KOPT-K1 (cell line): ENCODE results near the gene FAM98C.
"Not testable (repeated sequence)": the region's sequence is repeated elsewhere in the genome, so short reads cannot be mapped to it uniquely, and the experiment has no call there.

Experiments
- H3K27ac ChIP-seq: fragments of 200-600 bp; sonication (generic); 2 replicates; pipeline ENCODE4 v1.5.1; 2016; ENCODE audit warnings: antibody characterized with exemption, mild to moderate bottlenecking, low read depth, low read length; ENCODE audit not compliant: poor library complexity, severe bottlenecking
- H3K36me3 ChIP-seq: fragments of 200-600 bp; sonication (generic); 2 replicates; pipeline ENCODE4 v1.5.1; 2017; ENCODE audit warnings: antibody characterized with exemption, mild to moderate bottlenecking, low read length, moderate library complexity; ENCODE audit not compliant: insufficient read depth
- H3K9me3 ChIP-seq: fragments of 200-600 bp; sonication (generic); 2 replicates; pipeline ENCODE4 v1.5.1; 2017; ENCODE audit warnings: antibody characterized with exemption, low read length, mild to moderate bottlenecking; ENCODE audit not compliant: insufficient read depth, poor library complexity, severe bottlenecking

The FAM98C gene

GRCh38 chr19:38424272-38424671 lies 21.4 kb downstream of the FAM98C start:
- no peaks in the 10 kb centered on the region for H3K36me3 ChIP-seq
- no peaks in the 10 kb centered on the region for H3K9me3 ChIP-seq
- no peak overlapping the region for H3K27ac ChIP-seq

- Histone ChIP-seq H3K27ac (no peak overlapping the region), H3K36me3 (no peaks in the 10 kb centered on the region), H3K9me3 (no peaks in the 10 kb centered on the region)
These were observed 22.4 kb downstream of the FAM98C start for GRCh38 chr19:38425222-38425809.

- H3K36me3 ChIP-seq: no peaks in the 10 kb centered on the region
- H3K9me3 ChIP-seq: no peaks in the 10 kb centered on the region
- H3K27ac ChIP-seq: no peak within 1 kb of the TSS
These were observed 23.0 kb downstream of the FAM98C start, which contains the start of gene RASGRP4 for GRCh38 chr19:38425810-38426466. TSS of gene RASGRP4 (minus strand) at chr19:38426219. CDS start at chr19:38426091, 128 bp downstream.

DNA sequence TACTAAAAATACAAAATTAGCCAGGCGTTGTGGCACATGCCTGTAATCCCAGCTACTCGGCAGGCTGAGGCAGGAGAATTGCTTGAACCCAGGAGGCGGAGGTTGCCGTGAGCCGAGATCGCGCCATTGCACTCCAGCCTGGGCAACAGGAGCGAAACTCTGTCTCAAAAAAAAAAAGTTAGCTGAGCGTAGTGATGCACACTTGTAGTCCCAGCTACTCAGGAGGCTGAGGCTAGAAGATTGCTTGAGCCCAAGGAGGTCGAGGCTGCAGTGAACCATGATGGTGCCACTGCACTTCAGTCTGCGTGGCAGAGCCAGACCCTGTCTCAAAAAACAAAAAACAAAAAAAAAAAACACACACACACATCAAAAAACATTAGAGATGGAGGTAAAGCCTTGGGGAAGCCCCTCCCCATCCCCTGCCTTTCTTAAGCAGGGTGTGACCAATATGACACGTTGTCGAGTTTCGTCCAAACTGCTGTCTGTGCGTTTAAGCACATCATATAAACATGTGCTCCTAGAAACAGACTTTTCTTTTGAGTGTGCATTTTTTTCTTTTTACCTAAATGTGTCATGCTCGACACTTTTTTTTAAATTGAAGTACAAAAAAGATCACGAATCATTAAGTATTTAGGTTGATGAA lies 24.3 kb downstream of the FAM98C start:
- H3K36me3 ChIP-seq, H3K27ac ChIP-seq, H3K9me3 ChIP-seq: not testable (repeated sequence)

DNA sequence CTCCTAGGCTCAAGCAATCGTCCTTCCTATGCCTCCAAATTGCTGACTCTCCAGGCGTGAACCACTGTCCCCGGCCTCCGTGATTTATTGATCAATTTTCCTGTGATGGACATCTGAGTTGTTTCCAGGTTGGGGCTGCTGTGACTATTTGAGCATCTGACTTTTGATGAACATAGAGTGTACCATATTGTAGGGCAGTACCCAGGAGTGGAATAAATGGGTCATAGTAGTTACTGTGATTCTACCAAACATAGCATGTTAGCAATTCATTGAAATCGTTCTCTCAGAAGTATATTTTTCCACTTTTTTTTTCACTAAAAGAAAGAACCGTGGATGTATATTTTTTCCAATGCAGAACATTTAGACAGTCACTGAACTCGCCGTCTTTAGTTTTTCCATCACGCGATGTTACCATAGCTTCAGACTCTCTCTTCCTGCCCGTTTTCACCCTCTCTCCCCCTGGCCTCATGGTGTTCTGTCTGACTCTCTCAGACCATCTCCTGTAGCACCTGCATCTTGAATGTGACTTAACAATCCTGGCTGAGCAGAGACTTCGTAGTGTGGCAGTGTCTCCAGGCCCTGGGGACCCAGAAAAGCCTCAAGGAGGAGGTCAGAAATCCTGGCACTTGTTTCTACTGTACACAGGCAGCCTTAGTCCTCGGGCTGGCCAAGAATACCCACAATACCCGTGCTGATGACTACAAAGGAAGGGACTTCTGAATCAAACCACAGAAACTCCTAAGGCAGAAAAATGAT lies 26.3 kb downstream of the FAM98C start:
- Histone ChIP-seq H3K27ac (no peak overlapping the region), H3K36me3 (no peaks in the 10 kb centered on the region), H3K9me3 (no peaks in the 10 kb centered on the region)

DNA sequence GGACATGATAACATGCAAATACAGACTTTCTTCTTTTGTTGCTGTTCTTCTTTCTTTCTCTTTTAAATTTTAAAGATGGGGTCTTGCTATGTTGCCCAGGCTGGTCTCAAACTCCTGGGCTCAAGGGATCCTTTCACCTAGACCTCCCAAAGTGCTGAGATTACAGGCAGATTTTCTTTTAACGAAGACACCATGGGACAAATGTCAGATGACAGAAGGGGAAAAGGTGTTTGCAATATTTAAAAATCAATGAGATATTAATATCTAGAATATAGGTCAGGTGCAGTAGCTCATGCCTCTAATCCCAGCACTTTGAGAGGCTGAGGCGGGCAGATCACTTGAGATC lies 26.9 kb downstream of the FAM98C start:
- no peaks in the 10 kb centered on the region for H3K9me3 ChIP-seq
- no peak overlapping the region for H3K27ac ChIP-seq
- H3K36me3 ChIP-seq: no peaks in the 10 kb centered on the region

DNA sequence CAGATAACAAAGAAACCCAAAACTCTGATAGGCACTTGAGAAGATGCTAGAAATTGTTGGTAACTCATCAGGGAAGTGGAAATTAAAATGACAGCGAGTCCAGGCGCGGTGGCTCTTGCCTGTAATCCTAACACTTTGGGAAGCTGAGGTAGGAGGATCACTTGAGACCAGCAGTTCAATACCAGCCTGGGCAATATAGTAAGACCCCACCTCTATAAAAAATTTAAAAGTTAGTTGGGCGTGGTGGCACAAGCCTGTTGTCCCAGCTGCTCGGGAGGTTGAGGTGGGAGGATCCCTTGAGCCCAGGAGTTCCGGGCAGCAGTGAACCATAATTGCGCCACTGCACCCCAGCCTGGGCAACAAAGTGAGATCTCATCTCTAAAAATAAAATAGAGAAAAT lies 28.0 kb downstream of the FAM98C start:
- Histone ChIP-seq H3K27ac (no peak overlapping the region), H3K36me3 (no peaks in the 10 kb centered on the region), H3K9me3 (no peaks in the 10 kb centered on the region)

- Histone ChIP-seq H3K36me3 (no peaks in the 10 kb centered on the region), H3K27ac (no peak within 1 kb of the TSS), H3K9me3 (no peaks in the 10 kb centered on the region)
These were observed 30.4 kb downstream of the FAM98C start, which contains the start of gene RYR1 for GRCh38 chr19:38433268-38433733. TSS of gene RYR1 (plus strand) at chr19:38433691. CDS start at chr19:38433830, 139 bp downstream.

GRCh38 chr19:38434549-38435051 lies 31.7 kb downstream of the FAM98C start:
- H3K36me3 ChIP-seq: no peaks in the 10 kb centered on the region
- H3K27ac ChIP-seq: no peak overlapping the region
- H3K9me3 ChIP-seq: no peaks in the 10 kb centered on the region

DNA sequence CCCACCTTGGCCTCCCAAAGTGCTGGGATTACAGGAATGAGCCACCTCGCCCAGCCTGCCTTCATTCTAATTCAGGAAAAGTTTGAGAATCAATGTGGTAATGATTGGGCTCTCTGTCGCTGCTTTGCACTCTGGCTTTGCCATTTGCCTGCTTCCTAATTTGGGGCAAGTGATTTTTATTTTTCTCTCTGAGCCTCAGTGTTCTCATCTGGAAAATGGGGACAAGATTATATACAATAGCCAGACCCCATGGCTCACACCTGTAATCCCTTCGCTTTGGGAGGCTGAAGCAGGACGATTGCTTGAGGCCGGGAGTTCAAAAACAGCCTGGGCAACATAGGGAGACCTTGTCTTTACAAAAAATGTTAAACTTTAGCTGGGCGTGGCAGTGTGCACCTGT lies 34.4 kb downstream of the FAM98C start:
- Histone ChIP-seq H3K27ac (no peak overlapping the region), H3K36me3 (no peaks in the 10 kb centered on the region), H3K9me3 (no peaks in the 10 kb centered on the region)

DNA sequence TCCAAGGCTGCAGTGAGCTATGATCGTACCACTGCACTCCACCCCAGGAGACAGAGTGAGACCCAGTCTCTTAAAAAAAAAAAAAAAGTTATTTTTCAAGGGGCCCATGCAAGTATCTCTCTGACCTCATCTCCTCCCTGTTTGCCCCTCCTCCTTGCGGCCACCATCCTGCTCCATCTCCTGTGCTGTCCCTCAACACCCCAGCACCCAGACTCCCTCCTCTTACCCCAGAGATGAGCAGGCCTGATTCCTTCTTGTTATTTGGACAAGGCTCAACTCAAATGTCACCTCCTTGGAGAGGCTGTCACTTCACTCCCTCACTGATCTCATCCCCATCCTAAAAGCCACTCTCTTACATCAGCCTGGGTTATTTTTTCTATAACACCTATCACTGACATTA lies 35.0 kb downstream of the FAM98C start:
- Histone ChIP-seq H3K36me3 (no peaks in the 10 kb centered on the region), H3K27ac (no peak overlapping the region), H3K9me3 (no peaks in the 10 kb centered on the region)

DNA sequence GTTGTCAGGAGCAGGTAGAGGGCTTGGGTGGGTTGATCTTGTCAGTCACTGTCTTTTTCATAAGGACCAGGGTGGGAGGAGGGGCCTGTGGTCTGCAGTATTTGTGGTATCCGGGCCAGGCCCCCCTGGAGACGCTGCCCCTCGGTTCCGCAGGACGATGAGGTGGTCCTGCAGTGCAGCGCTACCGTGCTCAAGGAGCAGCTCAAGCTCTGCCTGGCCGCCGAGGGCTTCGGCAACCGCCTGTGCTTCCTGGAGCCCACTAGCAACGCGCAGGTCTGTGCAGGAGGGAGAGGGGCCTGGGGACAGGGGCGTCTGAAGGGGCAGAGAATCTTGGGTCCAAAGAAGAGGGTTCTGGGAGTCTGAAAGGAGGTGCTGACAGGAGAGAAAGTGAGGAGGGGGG lies 37.7 kb downstream of the FAM98C start:
- no peaks in the 10 kb centered on the region for H3K9me3 ChIP-seq
- H3K36me3 ChIP-seq: no peaks in the 10 kb centered on the region
- no peak overlapping the region for H3K27ac ChIP-seq

DNA sequence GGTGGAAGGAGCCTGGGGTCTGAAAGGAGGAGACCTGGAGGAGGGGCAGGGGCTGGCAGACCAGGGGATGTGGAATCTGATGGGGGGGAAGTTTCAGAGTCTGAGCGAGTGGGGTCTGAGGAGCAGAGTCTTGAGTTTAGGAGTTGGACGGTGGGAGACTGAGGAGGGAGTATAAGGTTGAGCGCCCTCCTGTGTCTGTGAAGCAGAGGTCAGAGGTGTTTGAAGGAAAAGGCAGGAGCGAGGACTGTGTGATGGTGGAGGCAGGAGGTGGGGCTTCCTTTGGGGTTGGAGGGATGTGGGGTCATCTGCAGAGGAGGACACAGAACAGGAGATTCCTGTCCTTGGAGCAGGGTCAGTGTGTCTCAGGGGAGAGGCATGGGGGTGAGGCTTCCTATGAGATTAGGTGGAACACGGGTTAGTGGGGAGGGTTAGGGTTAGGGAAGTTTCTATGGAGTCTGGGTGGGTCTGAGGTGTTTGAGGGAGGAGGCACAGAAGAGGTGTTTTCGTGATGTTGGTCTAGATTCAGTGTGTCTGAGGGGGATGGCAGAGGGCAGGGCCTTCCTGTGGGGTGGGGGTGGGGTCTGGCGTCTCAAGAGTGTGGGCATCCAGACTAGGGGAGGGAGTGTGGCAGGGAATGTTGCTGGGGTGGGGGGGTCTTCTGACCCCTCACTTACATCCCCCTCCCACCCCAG lies 38.9 kb downstream of the FAM98C start:
- H3K36me3 ChIP-seq: no peaks in the 10 kb centered on the region
- no peaks in the 10 kb centered on the region for H3K9me3 ChIP-seq
- H3K27ac ChIP-seq: no peak overlapping the region

- H3K36me3 ChIP-seq: no peaks in the 10 kb centered on the region
- no peak overlapping the region for H3K27ac ChIP-seq
- H3K9me3 ChIP-seq: no peaks in the 10 kb centered on the region
These were observed 39.8 kb downstream of the FAM98C start for GRCh38 chr19:38442736-38443135.
